Heart right ventricle (tissue), 16 donors: ENCODE measurements around the gene RNF144A. TPM values are rescaled to one million over a fixed set of nuclear protein-coding genes. Genes with fewer than 3 reads are reported as not detected.

ENCODE experiments used
- ATAC-seq, 8 donors: fragments of 200-7000 bp; cut with Tn5 transposase; one replicate each; pipeline ENCODE4 v1.9.1; 2020; ENCODE audit warnings: mild to moderate bottlenecking in 8 of 8, moderate library complexity in 8 of 8, moderate number of reproducible peaks in 1 of 8
- DNase-seq, 2 donors: peaks; one replicate each; pipeline ENCODE4 v3.0.0-alpha.2; 2020
- H3K27ac ChIP-seq, 10 donors: fragments of 200-600 bp; sonication (generic) in 2 of 10; one replicate each; pipeline versions ENCODE4 v1.5.0 to v1.8.0; 2020 to 2022; ENCODE audit warnings: mild to moderate bottlenecking in 3 of 10
- H3K27me3 ChIP-seq, 7 donors: fragments of 200-600 bp; one replicate each; pipeline ENCODE4 v1.8.0; 2021 to 2022; ENCODE audit warnings: mild to moderate bottlenecking in 2 of 7
- H3K36me3 ChIP-seq, 9 donors: fragments of 200-600 bp; sonication (generic) in 1 of 9; one replicate each; pipeline versions ENCODE4 v1.5.0 to v1.8.0; 2020 to 2022; ENCODE audit warnings: mild to moderate bottlenecking in 2 of 9
- H3K4me1 ChIP-seq, 9 donors: fragments of 200-600 bp; sonication (generic) in 1 of 9; one replicate each; pipeline versions ENCODE4 v1.5.0 to v1.8.0; 2020 to 2022; ENCODE audit warnings: mild to moderate bottlenecking in 4 of 9
- H3K4me3 ChIP-seq, 10 donors: fragments of 200-600 bp; sonication (generic) in 2 of 10; one replicate each; pipeline versions ENCODE4 v1.5.0 to v1.8.0; 2020 to 2022; ENCODE audit warnings: mild to moderate bottlenecking in 7 of 10, moderate library complexity in 2 of 10
- H3K9me3 ChIP-seq, 11 donors: fragments of 200-600 bp in 10 of 11; sonication (generic) in 2 of 11; one replicate each; pipeline versions ENCODE4 v1.5.0 to v1.8.0; 2013 to 2022; ENCODE audit warnings: mild to moderate bottlenecking in 2 of 11, control low read depth in 1 of 11, moderate library complexity in 1 of 11
- WGBS, 2 donors: extraction: QIAGEN DNeasy Blood & Tissue Kit; methylation state at CpG; one replicate each; pipeline ENCODE4 v1.1.7; 2013; ENCODE audit warnings: inconsistent platforms in 1 of 2; 5-methylcytosine and 5-hydroxymethylcytosine counted together
- intact Hi-C, 10 donors: fragments of 100-400 bp; cut with DNase I; formaldehyde crosslinking; loops; one replicate each; pipeline versions ENCODE4 v1.11.1 to v1.14.2; 2022
- polyA plus RNA-seq, 2 donors: library from polyadenylated mRNA; stranded (reverse); fragments of 200-250 nt; gene quantifications; one replicate each; pipeline ENCODE4 v1.2.3, GENCODE V29; 2013
- total RNA-seq, 10 donors: library from RNA; stranded (reverse); fragmentation: NEBNext Ultra II Directional in 3 of 10; extraction: Animal tissue kit (Norgen Biotek cat#: 25700) in 3 of 10; gene quantifications; one replicate each; pipeline versions ENCODE4 v1.2.1 to v1.2.4, GENCODE V29; 2021 to 2023
- TF ChIP-seq, protein P1 (sequence below), 9 donors: fragments of 200-600 bp; sonication (generic) in 2 of 9; IDR thresholded peaks; one replicate each; pipeline versions ENCODE4 v1.5.0 to v1.8.0; 2021 to 2022; ENCODE audit warnings: antibody characterized with exemption in 9 of 9, mild to moderate bottlenecking in 5 of 9, moderate library complexity in 1 of 9
- donor health status: Arrhythmogenic right ventricular cardiomyopathy.
- donor health status: ischemic (EF 13 %, LVEDD 7.1; RV severe dilation, severe dysfunction).
- donor health status: healthy with polysubstance abuse.
- donor health status: DM: no; HTN: yes; CAD: no.
- donor health status: DM: no; HTN: no; CAD: no.
- donor health status: ischemic (EF 25% LVEDD 6.9; RV normal size, moderate dysfunction).
- donor health status: ischemic (EF 25% LVEDD 5.7; RV mildly dilated, moderate dysfunction).
- donor health status: healthy.
- donor health status: DM: yes; HTN: yes; CAD: no.
- donor health status: Ischemic cardiomyopathy.
- donor health status: ischemic (EF 35%, LVEDD 5.7; RV mildly dilated, moderate dysfunction).
- donor health status: nonischemic (EF 11% LVEDD 7.7; RV severe dilation, severe dysfunction).
- donor health status: DM: yes; HTN: yes; CAD: no.
- donor health status: PGD.
- donor health status: ischemic (EF 29% LVEDD 5.4; RV normal size, mild dysfunction).
- donor health status: nonischemic (EF 23%, LVEDD 6.1; RV moderate dilation, normal function).

RNF144A gene
- total and polyA plus RNA-seq, 12 donors: 3.6 to 19.7 (median 11.6) TPM

DNA sequence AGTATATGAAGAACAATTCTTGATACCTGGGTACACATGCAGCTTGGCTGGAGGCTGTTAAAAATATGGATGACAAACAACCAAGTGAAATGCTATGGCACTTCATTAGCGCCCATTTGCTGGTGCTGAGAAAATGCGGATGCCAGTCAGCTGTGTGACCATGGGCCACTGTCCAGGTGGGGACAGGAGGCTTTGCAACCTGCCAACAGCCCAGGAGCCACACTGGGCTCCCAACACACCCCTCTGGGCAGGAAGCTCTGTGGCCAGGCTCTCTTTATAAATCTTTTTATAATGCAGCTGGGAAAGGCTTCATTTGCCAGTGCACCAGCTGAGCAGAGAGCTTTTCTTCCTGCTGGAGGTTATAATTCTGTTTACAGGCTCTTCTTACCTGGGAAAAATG, 19.9 kb downstream of the RNF144A start:
- intact Hi-C loops: no loop called here
- TF ChIP-seq, protein P1, sequence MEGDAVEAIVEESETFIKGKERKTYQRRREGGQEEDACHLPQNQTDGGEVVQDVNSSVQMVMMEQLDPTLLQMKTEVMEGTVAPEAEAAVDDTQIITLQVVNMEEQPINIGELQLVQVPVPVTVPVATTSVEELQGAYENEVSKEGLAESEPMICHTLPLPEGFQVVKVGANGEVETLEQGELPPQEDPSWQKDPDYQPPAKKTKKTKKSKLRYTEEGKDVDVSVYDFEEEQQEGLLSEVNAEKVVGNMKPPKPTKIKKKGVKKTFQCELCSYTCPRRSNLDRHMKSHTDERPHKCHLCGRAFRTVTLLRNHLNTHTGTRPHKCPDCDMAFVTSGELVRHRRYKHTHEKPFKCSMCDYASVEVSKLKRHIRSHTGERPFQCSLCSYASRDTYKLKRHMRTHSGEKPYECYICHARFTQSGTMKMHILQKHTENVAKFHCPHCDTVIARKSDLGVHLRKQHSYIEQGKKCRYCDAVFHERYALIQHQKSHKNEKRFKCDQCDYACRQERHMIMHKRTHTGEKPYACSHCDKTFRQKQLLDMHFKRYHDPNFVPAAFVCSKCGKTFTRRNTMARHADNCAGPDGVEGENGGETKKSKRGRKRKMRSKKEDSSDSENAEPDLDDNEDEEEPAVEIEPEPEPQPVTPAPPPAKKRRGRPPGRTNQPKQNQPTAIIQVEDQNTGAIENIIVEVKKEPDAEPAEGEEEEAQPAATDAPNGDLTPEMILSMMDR (IDR thresholded peaks at IDR 0.05): no peak
- H3K4me3 ChIP-seq: no peak overlapping the region
- H3K36me3 ChIP-seq: peaks cover 0 to 17% (median 5%) of the 10 kb centered on the region in 9 donors
- 84 to 92% methylated on average over 2 of the region's 2 CpGs for WGBS, 2 donors
- H3K9me3 ChIP-seq: peaks cover 0 to 5% (median 0%) of the 10 kb centered on the region in 11 donors
- H3K27me3 ChIP-seq: no peaks in the 10 kb centered on the region
- H3K4me1 ChIP-seq: peaks cover 0 to 31% (median 19%) of the 10 kb centered on the region in 9 donors
- H3K27ac ChIP-seq: no peak overlapping the region
- ATAC-seq (no peak), DNase-seq (no peak)

DNA sequence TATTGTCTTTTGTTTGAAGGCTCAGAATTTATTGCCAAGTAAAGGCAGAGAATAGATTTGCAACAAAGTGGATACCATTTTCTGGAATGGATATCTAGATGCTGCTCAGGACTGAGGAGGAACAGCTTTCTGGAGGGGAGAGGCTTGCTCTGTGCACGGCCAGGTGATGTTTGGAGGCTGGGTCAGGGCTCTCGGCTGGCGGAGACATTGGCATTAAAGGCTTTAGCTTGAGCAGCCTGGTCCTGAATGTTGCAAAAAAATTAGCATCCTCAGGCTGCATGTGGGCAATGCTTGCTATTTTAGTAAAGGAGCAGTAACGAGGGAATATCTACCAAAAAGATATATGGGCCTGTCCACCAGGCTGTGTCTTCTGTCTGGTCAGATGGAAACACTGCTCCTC, 20.4 kb downstream of the RNF144A start:
- H3K4me3 ChIP-seq: no peak overlapping the region
- DNase-seq (no peak), ATAC-seq (no peak)
- peaks cover 0 to 5% (median 0%) of the 10 kb centered on the region in 11 donors for H3K9me3 ChIP-seq
- no peaks in the 10 kb centered on the region for H3K27me3 ChIP-seq
- H3K36me3 ChIP-seq: peaks cover 0 to 21% (median 5%) of the 10 kb centered on the region in 9 donors
- TF ChIP-seq, protein P1 (IDR thresholded peaks at IDR 0.05): no peak
- WGBS, 2 donors: 79 to 81% methylated on average over 4 of the region's 4 CpGs
- H3K27ac ChIP-seq: no peak overlapping the region
- H3K4me1 ChIP-seq: peaks cover 0 to 26% (median 17%) of the 10 kb centered on the region in 9 donors
- intact Hi-C loops: no loop called here

DNA sequence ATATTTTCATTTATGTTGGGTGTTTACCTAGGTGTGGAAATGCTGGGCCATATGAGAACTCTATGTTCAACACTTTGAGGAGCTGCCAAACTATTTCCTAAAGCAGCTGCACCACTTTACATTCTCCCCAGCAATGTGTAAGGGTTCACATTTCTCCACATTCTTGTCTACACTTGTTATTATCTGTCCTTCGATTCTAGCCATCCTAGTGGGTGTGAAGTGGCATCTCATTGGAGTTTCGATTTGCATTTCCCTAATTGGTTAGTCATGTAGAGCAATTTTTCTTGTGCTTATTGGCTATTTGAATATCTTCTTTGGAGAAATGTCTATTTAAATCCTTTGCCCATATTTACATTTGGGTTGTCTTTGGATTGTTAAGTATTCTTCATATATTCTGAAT, 21.9 kb downstream of the RNF144A start:
- peaks cover 0 to 25% (median 11%) of the 10 kb centered on the region in 9 donors for H3K4me1 ChIP-seq
- no peaks in the 10 kb centered on the region for H3K27me3 ChIP-seq
- TF ChIP-seq, protein P1 (IDR thresholded peaks at IDR 0.05): no peak
- H3K36me3 ChIP-seq: peaks cover 0 to 34% (median 5%) of the 10 kb centered on the region in 9 donors
- H3K9me3 ChIP-seq: peaks cover 0 to 5% (median 0%) of the 10 kb centered on the region in 11 donors
- ATAC-seq (no peak), DNase-seq (no peak)
- intact Hi-C loops: no loop called here
- 58 to 73% methylated on average over 2 of the region's 2 CpGs for WGBS, 2 donors
- no peak overlapping the region for H3K27ac ChIP-seq
- no peak overlapping the region for H3K4me3 ChIP-seq

DNA sequence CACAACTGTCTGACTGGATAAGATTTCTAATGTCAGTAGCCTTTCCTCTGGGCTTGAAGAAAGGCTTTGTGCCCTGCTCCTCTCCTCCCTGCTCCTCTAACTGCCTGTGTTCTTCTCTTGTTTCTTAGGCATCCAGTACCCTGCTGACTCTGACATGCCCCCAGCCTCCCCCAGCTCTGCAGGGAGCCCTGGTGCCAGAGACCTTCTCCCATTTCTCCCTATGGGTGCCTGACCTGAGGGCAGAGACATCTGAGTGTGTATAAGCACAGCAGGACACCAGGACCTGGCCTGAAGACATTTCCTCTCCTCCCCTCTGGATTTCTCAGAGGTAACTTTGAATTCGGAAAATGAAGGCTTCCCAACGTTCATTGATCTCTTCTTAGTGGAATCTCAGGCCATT, 23.6 kb downstream of the RNF144A start:
- ATAC-seq (no peak), DNase-seq (no peak)
- 82 to 89% methylated on average over 2 of the region's 2 CpGs for WGBS, 2 donors
- Histone ChIP-seq H3K36me3 (peaks cover 0 to 43% (median 5%) of the 10 kb centered on the region in 9 donors), H3K27ac (no peak overlapping the region), H3K9me3 (no peaks in the 10 kb centered on the region), H3K4me3 (no peak overlapping the region), H3K4me1 (peaks cover 0 to 23% (median 14%) of the 10 kb centered on the region in 9 donors), H3K27me3 (no peaks in the 10 kb centered on the region)
- TF ChIP-seq, protein P1 (IDR thresholded peaks at IDR 0.05): no peak
- intact Hi-C loops: no loop called here
